Transverse colon (tissue), 3 donors: Measurements from ENCODE around the gene TMEM41A.

ENCODE experiments used
- EP300 ChIP-seq: sonication (generic); formaldehyde crosslinking; IDR thresholded peaks from one replicate; pipeline ENCODE4 v1.6.1; 2017; ENCODE audit warnings: antibody characterized with exemption, low read depth
- POLR2A ChIP-seq: fragments of 450-650 bp; IDR thresholded peaks from one replicate; pipeline ENCODE4 v1.6.1; 2016; ENCODE audit warnings: antibody characterized with exemption, mild to moderate bottlenecking, moderate library complexity
- POLR2AphosphoS5 ChIP-seq, 3 donors: sonication (generic); formaldehyde crosslinking; IDR thresholded peaks; one replicate each; pipeline ENCODE4 v1.6.1; 2016; ENCODE audit warnings: antibody characterized with exemption in 3 of 3

GRCh38 chr3:185537369-185537970 lies 38.6 kb upstream of the TMEM41A start:
- TF ChIP-seq POLR2AphosphoS5 (IDR thresholded peaks at IDR 0.05) (peak in 2 of 3 donors; percentile 59 to 73), EP300 (peak; percentile 22), POLR2A (peak; percentile 42)
